ENCODE data around the gene SLC4A2.
"Not testable (repeated sequence)": the region's sequence is repeated elsewhere in the genome, so short reads cannot be mapped to it uniquely, and the experiment has no call there.

SLC4A2 gene, protein sequence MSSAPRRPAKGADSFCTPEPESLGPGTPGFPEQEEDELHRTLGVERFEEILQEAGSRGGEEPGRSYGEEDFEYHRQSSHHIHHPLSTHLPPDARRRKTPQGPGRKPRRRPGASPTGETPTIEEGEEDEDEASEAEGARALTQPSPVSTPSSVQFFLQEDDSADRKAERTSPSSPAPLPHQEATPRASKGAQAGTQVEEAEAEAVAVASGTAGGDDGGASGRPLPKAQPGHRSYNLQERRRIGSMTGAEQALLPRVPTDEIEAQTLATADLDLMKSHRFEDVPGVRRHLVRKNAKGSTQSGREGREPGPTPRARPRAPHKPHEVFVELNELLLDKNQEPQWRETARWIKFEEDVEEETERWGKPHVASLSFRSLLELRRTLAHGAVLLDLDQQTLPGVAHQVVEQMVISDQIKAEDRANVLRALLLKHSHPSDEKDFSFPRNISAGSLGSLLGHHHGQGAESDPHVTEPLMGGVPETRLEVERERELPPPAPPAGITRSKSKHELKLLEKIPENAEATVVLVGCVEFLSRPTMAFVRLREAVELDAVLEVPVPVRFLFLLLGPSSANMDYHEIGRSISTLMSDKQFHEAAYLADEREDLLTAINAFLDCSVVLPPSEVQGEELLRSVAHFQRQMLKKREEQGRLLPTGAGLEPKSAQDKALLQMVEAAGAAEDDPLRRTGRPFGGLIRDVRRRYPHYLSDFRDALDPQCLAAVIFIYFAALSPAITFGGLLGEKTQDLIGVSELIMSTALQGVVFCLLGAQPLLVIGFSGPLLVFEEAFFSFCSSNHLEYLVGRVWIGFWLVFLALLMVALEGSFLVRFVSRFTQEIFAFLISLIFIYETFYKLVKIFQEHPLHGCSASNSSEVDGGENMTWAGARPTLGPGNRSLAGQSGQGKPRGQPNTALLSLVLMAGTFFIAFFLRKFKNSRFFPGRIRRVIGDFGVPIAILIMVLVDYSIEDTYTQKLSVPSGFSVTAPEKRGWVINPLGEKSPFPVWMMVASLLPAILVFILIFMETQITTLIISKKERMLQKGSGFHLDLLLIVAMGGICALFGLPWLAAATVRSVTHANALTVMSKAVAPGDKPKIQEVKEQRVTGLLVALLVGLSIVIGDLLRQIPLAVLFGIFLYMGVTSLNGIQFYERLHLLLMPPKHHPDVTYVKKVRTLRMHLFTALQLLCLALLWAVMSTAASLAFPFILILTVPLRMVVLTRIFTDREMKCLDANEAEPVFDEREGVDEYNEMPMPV

DNA sequence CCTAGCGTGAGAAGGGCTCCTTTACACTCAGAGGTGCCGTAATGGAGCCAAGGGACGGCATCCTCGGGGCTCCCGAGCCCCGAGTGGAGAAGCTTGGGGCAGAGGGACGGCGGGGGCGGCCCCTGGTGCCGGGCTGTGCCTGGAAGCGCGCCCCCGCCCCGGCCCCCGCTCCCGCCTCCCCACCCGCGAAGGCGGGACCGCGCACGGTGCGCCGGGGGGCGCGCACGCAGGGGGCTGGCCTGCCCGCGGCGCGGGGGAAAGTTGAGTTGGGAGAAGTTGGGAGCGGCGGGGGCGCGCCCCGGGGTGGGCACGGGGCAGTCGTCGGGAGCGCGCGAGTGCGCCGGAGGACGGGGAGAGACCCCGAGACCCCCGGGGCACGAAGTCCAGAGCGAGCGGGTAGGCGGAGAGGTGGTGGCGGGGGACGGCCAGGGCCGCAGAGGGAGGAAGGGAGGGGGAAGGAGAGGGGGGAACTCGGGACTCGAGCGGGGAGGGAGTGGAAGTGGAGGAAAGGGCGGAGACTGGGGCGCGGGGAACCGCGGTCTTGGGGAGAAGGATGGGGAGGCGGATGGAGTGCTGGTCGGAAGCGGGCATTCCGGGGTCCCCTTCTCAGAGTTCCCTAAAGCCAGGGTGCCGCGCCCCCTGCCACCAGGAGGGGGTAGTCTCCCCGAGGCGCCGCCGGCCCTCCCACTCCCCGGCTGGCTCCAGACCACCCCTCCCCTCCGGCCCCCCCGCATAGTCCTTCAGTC is at the start of gene SLC4A2:
SLC4A2 (plus strand) TSS at position 223 of the 746 bp plus-strand sequence. CDS start 2,399 bp downstream, outside the sequence.
- peak; percentile 53 for DNase-seq

DNA sequence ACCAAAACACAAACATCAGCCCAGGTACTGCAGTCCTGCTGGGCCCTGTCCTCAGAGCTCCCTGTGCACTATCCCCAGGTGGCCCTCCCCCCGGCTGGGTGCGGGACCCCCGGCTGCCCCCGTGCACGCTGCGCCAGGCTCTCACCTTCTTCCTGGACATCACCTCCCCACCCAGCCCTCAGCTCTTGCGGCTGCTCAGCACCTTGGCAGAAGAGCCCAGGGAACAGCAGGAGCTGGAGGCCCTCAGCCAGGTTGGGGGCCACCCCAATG is 49.4 kb upstream of the SLC4A2 start:
- no peak for DNase-seq

DNA sequence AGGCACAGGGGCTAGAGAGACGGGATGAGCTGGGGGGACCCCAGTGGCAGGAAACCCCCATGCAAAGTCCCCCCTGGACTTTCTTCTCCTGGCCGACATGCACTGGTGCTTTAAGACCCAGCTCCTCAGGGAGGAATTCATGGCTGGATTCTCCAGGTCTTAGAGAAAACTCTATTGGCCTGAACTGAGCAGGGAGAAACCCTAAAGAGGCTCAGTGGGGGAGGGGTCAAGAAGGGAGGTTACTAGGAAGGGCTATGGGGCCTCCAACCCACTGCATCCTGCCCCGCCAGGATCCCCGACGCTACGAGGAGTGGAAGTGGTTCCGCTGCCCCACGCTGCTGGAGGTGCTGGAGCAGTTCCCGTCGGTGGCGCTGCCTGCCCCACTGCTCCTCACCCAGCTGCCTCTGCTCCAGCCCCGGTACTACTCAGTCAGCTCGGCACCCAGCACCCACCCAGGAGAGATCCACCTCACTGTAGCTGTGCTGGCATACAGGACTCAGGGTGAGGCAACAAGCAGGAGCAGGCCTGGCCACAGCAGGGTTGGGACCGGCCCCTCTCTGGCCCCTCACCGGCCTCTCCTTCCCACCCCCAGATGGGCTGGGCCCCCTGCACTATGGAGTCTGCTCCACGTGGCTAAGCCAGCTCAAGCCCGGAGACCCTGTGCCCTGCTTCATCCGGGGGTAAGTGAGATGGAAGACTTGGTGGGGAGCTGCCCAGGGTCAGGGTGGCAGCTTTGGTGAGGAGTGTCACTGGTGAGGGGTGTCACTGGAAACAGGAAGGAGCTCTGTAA is 48.9 kb upstream of the SLC4A2 start:
- DNase-seq: peak; percentile 30

DNA sequence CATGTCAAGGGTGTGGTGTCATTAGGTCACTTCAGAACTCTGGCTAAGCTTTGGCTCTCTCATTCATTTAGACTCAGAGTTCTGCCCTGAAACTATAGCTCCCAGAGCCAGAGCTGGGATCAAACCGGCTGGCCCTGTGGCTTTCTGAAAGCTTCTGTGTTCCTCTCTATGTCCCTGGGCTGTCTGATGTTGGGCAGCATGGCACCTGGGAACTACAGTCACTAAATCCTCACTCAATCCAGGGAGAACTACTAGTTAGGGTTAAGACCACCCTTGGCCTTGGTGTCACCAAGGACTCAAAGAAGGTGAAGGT is 48.3 kb upstream of the SLC4A2 start:
- DNase-seq: peak; percentile 71

DNA sequence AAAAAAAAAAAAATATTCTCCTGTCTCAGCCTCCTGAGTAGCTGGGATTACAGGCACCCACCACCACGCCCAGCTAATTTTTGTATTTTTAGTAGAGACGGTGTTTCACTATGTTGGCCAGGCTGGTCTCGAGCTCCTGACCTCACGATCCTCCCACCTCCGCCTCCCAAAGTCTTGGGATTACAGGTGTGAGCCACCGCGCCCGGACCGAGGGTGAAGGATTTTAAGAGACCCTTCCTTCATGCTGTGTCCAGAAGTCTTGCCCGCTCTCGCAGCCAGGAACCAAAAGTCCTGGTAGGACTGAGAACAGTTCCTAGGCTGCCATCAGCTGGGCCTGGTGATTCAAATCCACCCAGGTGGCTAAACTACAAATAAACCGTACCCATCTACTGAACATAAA is 47.8 kb upstream of the SLC4A2 start:
- DNase-seq: not testable (repeated sequence)

DNA sequence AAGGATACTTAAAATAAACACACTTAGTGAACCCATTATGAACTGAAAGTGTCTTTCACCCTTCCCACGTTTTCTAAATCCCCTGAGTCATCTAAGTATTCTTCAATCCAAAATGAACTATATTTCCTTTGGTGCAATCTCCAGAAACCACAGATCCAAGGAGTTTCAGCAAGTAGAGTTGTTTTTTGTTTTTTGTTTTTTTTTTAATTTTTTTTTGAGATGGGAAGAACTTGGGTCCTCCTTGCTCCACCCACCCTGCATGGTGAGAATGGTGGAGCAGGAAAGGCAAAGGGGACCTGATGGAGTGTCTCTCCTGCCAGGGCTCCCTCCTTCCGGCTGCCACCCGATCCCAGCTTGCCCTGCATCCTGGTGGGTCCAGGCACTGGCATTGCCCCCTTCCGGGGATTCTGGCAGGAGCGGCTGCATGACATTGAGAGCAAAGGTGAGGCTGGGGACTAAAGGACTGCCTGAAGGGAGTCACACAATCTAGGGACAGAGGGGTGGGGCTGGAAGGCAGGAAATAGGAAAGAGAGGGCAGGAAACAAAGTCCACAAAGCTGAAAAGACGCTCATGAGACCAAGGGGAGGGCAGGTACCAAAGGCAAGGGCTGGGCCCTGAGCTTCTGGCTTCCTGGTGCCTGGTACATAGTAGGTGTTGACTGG is 47.2 kb upstream of the SLC4A2 start:
- no peak for DNase-seq

DNA sequence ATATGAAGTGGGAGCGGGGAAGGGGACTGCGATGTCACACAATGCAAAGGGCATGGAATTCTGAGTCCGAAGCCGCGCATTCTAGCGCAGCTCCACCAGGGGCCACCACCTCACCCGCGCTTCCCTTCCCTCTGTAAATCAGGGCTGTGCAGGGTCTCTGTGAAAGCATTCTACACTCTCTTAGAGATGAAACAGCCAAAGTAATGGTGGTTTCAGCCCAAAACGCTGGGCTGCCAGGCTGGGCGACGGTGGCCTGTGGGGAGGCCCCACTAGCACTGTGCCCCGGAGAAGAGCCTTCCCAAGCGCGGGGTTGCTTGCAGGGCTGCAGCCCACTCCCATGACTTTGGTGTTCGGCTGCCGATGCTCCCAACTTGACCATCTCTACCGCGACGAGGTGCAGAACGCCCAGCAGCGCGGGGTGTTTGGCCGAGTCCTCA is 46.5 kb upstream of the SLC4A2 start:
- DNase-seq: peak; percentile 33

DNA sequence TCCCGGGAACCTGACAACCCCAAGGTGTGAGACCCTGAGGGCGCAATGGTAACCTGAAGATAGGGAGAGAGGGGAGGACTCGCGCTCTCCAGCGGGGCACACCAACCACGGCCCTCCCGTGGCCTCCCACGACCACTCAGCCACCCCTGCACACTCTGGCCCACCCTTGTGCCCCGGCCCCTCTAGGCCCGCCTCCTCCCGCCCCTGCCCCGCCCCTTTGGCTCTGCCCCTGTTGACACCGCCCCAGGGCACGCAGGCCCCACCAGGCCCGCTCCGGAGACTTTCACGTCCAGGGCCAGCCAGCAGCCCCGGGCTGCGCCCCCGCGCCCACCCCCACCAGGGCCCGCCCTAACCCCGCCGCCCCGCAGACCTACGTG is 46.0 kb upstream of the SLC4A2 start:
- DNase-seq: no peak

DNA sequence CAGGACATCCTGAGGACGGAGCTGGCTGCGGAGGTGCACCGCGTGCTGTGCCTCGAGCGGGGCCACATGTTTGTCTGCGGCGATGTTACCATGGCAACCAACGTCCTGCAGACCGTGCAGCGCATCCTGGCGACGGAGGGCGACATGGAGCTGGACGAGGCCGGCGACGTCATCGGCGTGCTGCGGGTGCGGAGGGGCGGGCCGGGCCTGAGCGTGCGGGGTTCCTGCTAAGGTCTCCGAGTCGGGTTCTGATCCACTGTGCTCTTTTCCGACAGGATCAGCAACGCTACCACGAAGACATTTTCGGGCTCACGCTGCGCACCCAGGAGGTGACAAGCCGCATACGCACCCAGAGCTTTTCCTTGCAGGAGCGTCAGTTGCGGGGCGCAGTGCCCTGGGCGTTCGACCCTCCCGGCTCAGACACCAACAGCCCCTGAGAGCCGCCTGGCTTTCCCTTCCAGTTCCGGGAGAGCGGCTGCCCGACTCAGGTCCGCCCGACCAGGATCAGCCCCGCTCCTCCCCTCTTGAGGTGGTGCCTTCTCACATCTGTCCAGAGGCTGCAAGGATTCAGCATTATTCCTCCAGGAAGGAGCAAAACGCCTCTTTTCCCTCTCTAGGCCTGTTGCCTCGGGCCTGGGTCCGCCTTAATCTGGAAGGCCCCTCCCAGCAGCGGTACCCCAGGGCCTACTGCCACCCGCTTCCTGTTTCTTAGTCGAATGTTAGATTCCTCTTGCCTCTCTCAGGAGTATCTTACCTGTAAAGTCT is 45.5 kb upstream of the SLC4A2 start:
- peak; percentile 68 for DNase-seq

DNA sequence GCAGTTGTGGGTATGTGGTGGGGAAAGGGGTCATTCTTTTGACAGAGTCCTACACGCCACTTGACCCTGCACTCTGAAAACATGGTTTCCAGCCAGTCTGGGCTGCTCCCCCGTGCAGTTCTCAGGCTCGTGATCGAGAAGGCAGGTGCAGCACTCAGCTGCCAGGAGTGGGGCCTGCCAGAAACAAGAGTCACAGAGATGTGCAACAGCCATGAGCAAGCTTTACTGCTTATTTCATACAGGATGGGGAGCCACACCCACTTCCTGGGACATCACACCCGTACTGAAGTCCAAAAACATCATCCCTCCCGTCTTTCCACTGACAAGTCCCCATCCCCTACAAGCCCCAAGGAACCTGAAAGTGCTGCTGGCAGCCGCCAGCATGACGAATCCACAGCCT is 44.4 kb upstream of the SLC4A2 start:
- peak; percentile 46 for DNase-seq

DNA sequence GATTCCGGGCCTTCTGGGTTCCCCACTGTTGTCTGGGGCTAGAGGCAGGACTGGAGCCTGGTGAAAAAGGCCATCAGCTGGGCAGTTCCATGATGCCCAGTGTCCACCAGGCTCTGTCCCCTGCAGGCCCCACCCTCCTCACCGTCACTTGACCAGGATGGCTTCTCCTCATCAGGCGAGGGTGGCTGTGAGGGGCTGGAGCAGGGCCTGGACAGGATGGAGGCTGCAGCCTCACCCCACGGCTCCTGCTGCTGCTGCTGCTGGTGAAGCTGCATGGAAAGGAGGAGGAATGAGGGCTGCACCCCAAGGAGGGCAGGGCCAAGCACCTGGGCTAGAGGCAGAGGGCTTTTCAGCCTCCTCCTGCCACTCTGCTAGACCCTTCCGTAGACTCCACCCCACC is 43.4 kb upstream of the SLC4A2 start:
- no peak for DNase-seq

DNA sequence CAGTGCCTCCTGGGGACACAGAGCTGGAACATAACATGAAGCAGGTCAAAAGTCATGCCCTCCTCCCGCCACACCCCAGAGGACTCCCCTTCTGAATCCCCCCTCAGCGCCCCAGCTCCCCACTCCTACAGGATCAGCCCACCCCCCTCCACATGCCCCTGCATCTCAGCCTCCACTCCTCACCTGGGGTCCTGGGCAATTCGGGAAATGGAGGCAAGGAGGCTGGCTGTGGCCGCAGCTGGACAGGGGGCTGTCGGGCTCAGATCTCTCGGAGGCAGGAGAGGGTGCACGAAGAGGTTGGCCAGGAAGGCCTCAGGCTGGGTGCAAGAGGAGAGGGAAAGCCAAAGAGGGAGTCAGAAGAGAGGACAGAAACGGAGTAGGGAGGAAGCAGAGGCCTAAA is 42.9 kb upstream of the SLC4A2 start:
- DNase-seq: no peak

DNA sequence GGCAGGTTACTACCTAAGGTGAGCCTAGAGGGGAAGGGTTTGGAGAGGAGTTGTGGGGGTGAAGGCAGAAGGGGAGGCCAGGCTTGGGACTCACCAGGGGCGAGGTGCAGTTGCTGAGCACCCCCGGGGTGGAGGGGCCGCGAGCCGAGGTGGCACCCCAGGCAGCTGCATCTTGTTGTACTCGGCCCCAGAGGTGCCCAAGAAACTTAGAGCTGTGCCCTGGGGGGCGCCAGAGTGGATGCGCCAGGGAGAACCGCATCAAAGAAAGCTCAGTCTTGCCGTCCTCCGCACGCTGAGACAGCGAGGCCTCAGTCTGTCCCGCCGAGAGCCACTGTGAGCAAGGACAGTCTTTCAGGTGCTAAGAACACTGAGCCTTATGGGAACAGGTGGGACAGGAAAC is 42.4 kb upstream of the SLC4A2 start:
- DNase-seq: no peak

DNA sequence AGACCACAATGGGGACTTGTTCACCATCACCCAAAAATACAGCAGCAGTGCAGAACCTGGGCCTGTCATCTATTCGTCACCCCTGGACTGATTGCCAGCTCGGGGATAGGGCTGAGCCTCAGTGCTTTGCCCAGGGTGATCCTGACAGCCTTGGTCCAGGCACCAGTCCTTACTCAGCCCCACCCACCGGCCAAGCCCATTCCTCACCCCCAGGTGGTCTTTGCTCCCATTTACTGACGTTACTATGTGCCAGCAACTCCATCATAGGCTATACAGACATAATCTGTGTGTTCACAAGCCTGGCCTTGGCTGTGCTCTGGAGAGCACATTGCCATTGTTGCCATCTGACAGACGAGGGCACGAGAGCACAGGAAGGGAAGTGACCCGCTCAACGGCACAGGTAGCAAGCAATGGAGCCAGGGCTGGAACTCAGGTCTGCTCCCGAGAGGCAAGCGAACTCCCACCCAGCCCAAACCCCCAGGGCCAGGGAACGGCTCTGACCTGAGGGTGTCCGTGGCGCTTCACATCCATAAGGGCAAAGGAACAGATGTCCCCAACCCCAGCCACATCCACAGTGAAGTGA is 41.9 kb upstream of the SLC4A2 start:
- no peak for DNase-seq

DNA sequence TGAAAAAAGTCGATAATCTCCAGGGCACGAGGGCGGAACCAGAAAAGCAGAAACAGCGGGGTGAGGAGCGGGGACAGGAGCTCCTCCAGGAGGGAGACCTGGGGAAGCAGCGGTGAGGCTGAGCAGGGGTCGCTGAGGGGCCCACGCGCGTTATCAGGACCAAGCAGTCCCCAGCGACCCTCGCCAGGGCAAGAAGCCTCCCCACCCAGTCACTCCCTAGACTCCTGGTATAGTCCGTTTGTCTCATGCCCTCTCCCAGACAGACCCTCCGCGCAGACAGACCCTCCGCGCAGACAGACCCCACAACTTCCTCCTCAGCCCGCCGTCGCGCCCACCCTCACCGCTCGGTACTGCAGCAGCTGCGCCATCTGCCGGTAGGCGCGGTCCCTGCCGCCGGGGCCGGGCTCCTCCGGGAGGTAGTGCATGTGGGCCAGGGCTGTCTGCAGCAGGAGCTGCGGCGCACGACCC is 41.4 kb upstream of the SLC4A2 start:
- DNase-seq: peak; percentile 43

DNA sequence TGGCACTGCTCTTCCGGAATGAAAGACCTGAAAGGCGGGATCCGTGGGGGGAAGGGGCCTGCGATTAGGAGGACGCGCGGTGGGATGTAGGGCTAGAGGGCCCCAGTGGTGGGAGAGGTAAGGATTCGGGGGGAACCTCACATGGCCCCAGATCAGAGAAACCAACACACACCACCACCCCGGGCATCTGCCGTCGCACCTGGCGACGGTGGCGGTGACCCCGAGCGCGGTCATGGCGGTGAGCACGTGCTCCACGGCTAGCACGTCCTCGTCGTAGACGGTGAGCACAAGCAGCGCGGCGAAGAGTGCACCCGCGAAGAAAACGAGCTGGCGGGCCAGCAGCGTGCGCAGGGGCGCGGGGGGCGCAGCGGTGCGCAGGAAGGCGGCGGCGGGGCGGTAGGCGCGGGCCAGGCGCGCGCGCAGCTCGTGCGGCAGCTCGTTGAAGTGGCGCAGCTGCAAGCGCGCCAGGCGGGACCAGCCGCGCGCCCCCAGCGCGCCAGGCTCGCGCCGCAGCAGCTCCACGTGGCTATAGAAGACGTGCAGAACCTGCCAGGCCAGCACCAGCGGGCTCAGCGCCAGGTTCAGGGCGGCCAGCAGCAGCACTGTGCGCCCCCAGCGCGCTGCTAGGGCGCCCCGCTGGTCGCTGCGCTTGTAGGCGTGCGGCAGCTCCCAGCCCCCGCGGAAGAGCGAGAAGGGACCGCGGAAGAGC is 40.8 kb upstream of the SLC4A2 start:
- no peak for DNase-seq

DNA sequence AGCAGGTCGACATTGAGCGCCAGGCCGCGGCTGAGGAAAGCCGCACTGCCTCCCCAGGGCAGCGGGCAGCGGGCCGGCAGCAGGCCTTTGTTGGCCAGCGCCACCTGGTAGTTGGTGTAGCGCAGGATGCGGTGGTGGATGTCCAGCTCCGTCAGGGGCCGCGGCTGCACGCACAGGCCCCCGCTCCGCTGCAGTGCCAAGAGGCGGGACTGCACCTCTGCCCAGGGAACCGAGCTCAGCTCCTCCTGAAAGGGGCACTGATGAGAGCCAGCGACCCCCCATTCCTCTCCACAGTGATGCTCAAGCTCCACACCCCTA is 40.3 kb upstream of the SLC4A2 start:
- DNase-seq: no peak

DNA sequence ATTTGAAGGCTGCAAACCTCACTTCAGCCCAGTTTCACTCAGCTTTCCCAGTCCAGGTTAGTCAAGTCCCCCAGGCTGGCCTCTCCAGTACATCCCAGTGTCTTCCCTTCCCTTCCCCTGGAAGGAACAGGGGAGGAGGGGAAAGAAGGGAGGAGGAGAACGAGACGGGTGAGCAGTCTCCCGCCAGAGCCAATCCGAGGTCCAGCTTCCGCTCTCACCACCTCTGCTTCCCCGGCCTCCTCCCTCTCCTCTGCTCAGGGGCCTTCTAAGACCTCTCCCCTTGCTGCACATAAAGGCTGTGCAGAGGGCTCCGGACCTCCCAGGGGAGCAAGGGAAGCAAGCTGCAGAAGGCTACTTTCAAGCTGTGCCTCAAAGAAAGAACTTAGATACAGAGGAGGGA is 39.2 kb upstream of the SLC4A2 start:
- no peak for DNase-seq

DNA sequence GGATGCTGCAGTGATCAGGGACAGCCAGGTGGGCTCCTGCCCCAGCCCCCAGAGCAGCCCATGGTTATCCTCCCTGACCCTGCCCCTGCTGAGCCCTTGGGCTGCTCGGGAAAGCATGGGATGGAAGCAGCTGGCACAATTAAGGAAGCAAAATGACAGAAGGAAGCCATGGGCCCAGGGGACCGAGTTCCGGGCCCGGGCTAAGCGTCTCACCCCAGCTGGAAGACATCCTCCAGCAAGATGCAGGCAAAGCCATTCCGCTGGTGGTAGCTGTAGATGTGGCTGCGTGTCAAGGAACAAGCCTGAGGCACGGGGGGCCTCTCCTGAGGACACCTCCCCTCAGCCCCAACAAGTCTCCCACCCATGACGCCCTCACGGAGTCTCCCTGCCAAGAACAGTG is 36.2 kb upstream of the SLC4A2 start:
- no peak for DNase-seq
